NCI-H524 treated with DMSO at 0.1 percent for 48 hours (cell line): ENCODE results near the gene SORCS1.

Experiments used
- DNase-seq: peaks from one replicate; lab custom pipeline; 2025; lab: John Stamatoyannopoulos, UW

SORCS1 gene

GRCh38 chr10:106577756-106578155 lies 586.8 kb downstream of the SORCS1 start:
- no peak for DNase-seq

DNA sequence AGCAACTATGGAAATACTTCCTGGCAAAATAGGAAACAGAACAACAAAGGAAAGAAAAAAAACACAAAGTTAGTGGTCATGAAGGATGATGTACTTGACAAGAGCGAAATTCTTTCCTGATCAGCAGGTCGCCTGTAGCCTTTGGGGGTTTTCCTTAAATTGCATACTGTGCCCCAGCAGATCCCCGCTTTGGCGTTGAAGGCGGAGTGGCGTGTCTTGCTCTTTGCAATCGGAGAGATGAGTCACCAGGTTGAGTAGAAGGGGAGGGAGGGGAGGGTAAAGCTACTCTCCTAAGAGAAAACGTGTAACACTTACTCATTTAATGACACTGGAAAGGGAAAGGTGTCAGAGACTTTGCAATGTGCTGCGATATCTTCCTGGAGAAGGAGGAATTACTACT lies 587.2 kb downstream of the SORCS1 start:
- no peak for DNase-seq

- DNase-seq = no peak
These were observed 588.0 kb downstream of the SORCS1 start for GRCh38 chr10:106576534-106576933.

DNA sequence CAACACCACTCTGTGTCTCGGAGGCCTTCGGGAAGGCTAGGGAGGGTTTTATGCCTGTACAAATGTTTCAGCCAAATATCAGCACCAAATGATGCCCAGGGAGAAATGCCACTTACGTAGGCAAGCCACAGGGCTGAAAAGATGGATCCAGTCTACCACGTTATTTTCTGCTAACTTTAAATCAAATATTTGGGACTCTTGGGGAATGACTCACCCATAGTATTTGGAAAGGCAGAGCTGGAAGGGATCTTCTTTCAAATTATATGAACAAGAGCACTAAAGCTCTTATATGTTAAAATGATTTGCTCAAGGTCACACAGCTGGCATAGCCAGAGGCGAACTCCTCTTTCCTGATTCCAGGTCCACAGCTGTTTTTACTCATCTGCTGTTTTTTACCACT lies 591.4 kb downstream of the SORCS1 start:
- no peak for DNase-seq

DNA sequence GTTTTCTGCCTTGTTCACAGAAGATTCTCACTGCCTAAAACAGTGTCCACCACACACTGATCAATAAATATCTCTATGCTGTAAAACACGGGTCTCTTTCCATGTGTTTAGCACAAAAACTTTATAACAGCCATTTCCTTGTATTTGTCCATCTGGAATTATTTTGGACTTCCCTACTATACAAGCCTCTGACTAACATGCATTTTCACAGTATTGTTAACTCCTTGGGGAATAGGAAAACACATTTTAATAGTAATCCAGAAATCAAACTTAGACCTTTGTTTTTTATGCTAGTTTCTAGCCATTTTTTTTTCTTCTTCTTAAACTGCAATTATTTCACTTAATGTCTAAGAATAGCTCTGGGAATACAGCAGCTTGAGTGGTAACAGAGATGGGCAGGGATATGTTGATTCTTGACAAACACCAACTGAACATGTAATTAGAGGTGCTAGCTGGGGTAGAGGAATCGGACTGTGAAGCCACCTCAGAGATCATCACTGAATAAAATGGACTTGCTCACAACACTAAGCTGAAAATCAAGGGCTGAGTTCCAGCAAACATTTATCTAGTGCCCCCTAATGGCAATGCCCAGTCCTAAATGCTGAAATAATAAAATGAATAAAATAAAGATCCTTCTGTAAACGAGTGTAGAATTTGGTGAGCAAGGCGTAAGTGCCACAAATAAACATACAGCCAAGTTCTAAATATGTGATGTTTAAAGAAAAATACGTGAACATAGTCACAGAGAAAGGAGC lies 593.1 kb downstream of the SORCS1 start:
- DNase-seq = no peak

DNA sequence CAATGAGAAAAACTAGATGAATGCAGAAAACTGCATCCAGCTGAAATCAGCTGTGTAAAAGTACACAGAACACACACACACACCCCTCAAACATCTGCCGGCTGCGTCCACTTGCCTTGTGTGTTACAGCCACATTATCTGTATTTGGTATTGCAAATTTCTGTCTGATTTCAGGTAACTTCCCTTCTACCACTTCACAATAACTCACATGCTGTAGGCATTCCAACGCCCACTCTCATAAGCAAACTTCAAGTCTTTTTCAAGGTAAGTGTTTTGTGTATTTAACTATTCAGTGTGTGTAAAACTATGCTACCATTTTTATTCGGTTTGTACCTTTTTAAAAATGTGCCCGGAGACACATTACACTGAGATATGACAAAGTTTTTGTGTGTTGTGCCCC lies 594.2 kb downstream of the SORCS1 start:
- DNase-seq = no peak

DNA sequence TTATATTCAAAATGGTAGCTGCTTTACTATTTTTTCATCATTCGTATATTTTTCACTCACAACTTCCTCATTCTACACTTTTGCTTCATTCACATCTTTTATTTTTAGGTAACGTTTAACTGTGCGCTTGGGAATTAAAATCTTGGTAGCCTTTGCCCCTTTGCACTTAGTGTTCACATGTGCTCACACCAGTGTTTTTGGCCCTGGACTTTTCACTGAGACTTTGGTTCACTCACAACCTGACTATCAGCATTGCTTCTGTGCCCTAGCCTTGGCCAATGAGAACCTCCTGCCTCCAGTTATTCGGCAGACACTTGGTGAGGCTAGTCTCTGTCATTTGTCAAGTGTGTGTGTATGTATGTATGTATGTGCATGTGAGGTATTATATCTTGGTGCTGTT lies 596.9 kb downstream of the SORCS1 start:
- DNase-seq = no peak

GRCh38 chr10:106566873-106567272 lies 597.6 kb downstream of the SORCS1 start:
- no peak for DNase-seq

DNA sequence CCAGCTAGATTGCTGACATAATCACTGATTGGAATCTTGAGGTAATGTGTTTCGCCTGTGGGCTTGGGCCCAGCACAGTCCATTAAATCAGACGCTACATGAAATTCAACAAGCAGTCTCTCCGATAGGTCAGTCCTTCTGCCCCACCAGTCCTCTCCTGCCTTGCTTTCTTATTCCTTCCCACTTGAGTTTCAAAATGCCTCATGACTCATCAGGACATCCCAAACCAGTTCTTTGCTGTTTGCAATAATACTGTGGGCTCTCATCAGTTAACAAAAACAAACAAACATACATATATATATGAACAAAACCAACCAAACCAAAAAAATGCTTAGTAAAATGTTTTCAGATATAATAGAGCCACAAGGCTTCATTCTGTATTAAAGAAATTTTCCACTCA lies 599.0 kb downstream of the SORCS1 start:
- DNase-seq = no peak

DNA sequence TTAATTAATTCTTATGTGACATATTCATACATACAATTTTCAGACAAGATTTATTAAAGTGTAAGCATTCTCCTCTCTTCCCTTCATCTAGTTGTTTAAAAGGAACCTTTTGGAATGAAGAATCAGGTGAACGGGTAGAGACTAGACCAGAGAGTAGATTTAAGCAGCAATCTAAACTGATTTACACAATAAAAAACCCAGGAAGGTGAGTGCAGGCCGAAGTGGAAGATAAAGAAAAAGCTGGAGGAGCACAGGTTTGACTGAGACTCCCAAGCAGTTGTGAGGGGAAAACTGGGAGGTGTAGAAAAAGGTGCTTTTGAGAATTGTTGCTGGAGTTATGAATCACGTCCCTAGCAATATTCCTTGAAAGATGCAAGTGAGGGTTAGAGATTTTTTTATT lies 601.1 kb downstream of the SORCS1 start:
- no peak for DNase-seq

- DNase-seq = no peak
These were observed 603.4 kb downstream of the SORCS1 start for GRCh38 chr10:106560925-106561640.

GRCh38 chr10:106559442-106559841 lies 605.1 kb downstream of the SORCS1 start:
- no peak for DNase-seq

GRCh38 chr10:106557951-106558733 lies 606.4 kb downstream of the SORCS1 start:
- no peak for DNase-seq

DNA sequence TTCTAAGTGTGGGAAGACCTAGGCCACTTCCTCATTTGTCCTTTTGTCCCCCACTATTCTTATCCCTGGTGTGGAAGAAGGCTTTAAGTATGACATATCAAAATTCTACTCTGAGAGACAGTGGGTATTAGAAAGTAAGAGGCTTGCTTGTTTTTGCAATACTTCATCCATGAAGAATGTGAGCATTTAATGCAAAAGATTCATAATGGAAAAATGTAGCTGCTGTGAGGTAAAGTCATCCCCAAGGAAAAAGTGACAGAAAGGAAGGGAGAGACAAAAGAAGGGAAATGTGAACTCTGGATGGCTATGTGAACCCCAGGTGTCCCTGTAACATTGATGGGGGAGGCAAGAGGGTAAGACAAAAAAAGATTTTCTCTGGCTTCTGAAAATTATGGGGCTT lies 607.5 kb downstream of the SORCS1 start:
- no peak for DNase-seq

DNA sequence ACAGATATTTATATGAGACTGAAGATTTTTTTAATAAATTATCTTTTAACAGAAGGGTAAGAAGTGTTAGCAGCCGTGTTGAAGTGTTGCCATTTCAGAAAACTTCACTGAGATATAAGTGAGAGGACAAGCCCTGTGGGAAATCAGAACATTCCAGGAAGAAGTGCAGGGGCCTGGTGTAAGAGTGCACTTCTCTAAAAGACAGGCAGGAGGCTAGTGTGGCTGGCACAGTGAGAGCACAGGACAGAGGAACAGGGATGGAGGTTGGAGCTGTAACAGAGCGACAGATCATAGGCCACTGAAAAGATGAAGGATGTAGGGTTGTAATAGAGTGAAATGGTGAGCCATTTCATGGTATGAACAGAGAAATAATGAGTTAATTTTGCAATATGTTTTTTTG lies 608.9 kb downstream of the SORCS1 start:
- DNase-seq = no peak

DNA sequence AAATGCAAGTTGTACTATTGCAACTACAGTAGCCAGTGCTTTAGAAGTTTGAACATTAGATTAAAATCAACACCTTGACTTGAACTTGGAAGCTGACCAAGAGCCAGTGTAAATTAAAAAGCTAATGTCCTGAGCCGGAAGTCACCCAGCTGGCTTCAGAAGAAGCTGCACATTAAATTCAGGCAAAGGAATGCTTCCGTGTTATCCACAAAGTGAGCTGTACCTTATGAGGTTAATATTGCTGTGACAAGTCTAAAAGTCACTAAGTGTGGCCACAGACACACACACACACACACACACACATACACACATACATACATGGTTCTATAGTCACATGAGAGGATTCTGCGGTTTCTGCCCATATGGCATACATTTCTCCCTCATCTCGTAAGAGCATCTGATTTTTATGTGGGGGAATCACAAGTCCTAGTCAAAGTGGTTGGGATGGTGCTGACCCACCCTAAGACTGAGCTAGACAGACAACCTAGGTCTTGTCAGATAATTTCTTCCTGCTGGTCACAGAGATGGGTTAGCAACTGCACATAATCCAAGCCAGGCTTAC lies 612.9 kb downstream of the SORCS1 start:
- DNase-seq = no peak

GRCh38 chr10:106548832-106549231 lies 615.7 kb downstream of the SORCS1 start:
- DNase-seq = no peak

- no peak for DNase-seq
These were observed 617.4 kb downstream of the SORCS1 start for GRCh38 chr10:106547047-106547635.

DNA sequence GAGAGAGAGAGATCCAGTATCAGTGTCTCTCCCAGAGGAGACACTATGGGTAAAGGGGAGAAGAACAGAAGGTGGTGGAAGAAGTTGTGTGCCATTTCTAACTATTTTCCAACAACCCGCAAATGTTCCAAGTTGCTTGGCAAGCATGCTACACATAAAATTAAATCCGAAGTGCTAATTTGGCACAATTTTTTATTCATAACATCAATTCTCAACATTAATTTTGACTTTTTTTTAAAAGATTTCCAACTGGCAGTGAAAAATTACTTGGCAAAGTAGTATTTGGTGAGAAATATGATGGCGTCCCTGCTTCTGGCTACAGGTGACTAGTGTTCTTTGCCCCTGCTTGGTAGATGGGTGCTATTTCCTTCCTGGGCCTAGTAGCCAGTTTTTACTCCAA lies 622.0 kb downstream of the SORCS1 start:
- no peak for DNase-seq

DNA sequence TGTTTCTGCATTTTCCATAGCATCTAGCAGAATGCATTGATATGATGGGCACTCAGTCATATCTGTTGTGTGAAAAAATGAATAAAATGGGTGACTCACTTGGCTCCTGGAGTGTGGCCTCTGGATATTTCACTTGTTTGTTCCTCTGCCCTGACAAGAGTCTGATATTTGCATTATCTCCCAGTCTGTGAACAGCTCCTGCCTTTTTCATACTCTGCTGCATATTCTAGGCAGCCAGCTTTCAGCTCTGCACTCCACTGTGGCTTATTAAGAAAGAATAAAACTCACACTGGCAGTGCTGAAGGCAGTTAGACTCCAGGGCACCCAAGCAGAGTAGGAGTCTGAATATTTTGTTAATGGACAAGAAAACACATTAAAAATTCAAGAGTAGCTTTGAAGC lies 623.9 kb downstream of the SORCS1 start:
- DNase-seq = no peak

DNA sequence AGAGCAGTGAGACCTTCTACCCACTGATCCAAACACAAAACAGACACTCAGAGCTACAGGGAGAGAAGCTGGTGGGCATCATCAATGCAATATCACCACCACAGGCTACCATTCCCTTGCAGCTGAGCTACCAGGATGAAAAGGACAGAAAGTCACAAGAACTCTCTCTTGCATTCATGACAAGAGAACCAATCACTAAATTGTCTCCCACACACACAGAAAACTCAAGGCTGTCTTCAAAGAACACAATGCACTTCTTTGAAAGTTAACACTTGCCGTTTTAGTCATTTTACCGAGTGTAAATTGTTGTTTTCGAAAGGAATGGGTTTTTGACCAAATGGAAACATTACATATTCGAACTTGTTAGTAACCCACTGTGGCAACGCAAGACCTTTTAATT lies 626.6 kb downstream of the SORCS1 start:
- DNase-seq = no peak

- no peak for DNase-seq
These were observed 629.1 kb downstream of the SORCS1 start for GRCh38 chr10:106535304-106535953.
